Neutrophil (primary cell): Measurements from ENCODE around the gene MEGF11.

Experiments used
- H3K27ac ChIP-seq: fragments of 200-600 bp; sonication (generic); 2 replicates; pipeline ENCODE4 v1.5.1; 2016; ENCODE audit warnings: mild to moderate bottlenecking, moderate library complexity
- H3K27me3 ChIP-seq: fragments of 200-600 bp; sonication (generic); 2 replicates; pipeline ENCODE4 v1.6.0; 2016; ENCODE audit warnings: mild to moderate bottlenecking
- H3K36me3 ChIP-seq: fragments of 200-600 bp; sonication (generic); 2 replicates; pipeline ENCODE4 v1.5.1; 2017
- H3K4me1 ChIP-seq, 2 experiments: fragments of 200-600 bp in 1 of 2; sonication (generic) in 1 of 2; 1 replicate in 1 of 2; 2 replicates in 1 of 2; pipeline versions ENCODE4 v1.5.1 to v1.6.1; 2013 to 2016; ENCODE audit warnings: low read depth in 1 of 2, low read length in 1 of 2, mild to moderate bottlenecking in 1 of 2, moderate library complexity in 1 of 2; ENCODE audit not compliant: control insufficient read depth in 1 of 2, insufficient read depth in 1 of 2
- H3K4me3 ChIP-seq, 2 experiments: fragments of 200-600 bp in 1 of 2; sonication (generic) in 1 of 2; 1 replicate in 1 of 2; 2 replicates in 1 of 2; pipeline ENCODE4 v1.5.1; 2013 to 2016; ENCODE audit warnings: low read depth in 1 of 2, low read length in 1 of 2, mild to moderate bottlenecking in 1 of 2, moderate library complexity in 1 of 2
- H3K9me3 ChIP-seq: fragments of 200-600 bp; sonication (generic); 2 replicates; pipeline ENCODE4 v1.5.1; 2016
- TF ChIP-seq, protein P1 (sequence below): fragments of 200-600 bp; sonication (generic); IDR thresholded peaks from 2 replicates; pipeline ENCODE4 v1.5.1; 2016; ENCODE audit warnings: antibody characterized with exemption

Gene MEGF11

DNA sequence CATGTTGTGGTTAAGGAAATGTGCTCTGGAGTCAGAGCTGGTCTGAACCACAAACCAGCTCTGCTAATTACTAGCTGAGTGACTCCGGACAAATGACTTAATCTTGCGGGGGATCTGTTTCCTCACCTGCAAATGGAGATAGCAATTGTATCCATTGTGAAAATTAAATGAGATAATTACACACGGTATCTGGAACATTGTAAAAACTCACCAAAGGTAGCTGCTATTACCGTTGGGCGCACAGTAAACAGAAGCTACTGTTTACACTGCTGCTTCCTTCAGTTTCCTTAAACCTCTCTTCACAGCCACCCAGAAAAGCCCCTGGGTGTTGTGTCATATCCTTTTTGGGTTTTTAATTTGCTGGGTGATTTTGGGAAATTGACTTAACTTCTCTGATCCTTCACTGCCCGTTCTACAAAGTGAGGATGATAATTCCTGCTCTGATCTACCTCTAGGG is 107.8 kb downstream of the MEGF11 start:
- Histone ChIP-seq H3K4me3 (no peak overlapping the region), H3K27ac (no peak overlapping the region), H3K36me3 (no peaks in the 10 kb centered on the region), H3K9me3 (no peaks in the 10 kb centered on the region), H3K4me1 (peaks cover 0 to 31% of the 10 kb centered on the region in 2 experiments), H3K27me3 (no peaks in the 10 kb centered on the region)
- TF ChIP-seq, protein P1, sequence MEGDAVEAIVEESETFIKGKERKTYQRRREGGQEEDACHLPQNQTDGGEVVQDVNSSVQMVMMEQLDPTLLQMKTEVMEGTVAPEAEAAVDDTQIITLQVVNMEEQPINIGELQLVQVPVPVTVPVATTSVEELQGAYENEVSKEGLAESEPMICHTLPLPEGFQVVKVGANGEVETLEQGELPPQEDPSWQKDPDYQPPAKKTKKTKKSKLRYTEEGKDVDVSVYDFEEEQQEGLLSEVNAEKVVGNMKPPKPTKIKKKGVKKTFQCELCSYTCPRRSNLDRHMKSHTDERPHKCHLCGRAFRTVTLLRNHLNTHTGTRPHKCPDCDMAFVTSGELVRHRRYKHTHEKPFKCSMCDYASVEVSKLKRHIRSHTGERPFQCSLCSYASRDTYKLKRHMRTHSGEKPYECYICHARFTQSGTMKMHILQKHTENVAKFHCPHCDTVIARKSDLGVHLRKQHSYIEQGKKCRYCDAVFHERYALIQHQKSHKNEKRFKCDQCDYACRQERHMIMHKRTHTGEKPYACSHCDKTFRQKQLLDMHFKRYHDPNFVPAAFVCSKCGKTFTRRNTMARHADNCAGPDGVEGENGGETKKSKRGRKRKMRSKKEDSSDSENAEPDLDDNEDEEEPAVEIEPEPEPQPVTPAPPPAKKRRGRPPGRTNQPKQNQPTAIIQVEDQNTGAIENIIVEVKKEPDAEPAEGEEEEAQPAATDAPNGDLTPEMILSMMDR = no peak

DNA sequence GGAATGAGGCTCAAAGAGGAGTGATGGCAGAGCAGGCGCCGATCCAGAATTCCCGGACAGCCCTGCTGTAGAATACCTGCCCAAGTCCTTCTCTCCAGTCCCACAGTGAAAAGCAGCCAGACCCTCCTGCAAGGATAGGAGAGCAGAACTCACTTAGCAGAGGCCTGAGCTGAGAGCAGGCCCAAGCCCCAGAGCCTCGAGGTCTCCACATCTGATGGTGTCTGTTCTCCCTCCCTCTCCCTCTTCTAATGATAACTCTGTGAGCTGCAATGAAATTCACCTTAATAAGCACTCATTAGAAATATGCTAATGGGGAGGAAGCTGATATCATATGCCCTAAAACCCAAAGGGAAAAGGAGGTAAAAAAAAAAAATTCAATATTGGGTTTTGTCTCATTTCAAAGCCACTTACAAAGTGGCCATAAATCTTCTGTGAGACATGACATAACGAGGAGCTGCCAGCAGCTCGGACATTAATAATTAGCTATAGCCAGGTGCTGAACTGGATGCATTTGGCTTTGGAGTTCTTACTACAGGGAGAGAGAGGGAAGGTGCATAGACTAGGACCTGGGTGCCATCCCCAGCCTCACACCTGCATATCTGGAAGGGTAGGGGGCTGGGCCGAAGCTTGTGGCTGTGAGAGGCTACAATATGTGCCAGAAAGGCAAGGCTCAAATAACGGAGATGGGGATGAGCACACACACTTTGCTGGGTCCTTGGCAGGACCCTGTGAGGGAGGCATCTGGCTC is 108.4 kb downstream of the MEGF11 start:
- H3K27ac ChIP-seq = no peak overlapping the region

DNA sequence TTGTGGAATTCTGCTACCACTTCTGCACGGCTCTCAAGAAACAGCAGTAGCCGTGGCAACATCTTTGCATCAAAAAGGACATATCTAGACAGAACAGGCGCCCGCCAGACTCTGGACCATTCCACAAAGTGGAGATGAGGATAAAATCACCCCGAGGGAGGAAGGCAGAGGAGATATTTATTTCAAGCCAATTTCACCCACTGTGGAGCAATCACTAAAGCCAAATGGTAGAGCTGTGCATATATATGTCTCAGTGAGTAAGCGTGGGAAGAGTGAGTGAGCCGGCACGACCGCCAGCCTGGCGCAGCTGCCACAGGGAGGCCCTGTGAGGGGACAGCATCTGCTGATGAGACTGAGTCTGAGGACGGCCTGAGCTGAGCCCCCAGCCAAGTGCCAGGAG is 111.3 kb downstream of the MEGF11 start:
- TF ChIP-seq, protein P1 = no peak
- Histone ChIP-seq H3K36me3 (no peaks in the 10 kb centered on the region), H3K9me3 (no peaks in the 10 kb centered on the region), H3K27ac (no peak overlapping the region), H3K4me1 (peaks cover 0 to 27% of the 10 kb centered on the region in 2 experiments), H3K27me3 (no peaks in the 10 kb centered on the region), H3K4me3 (no peak overlapping the region)

More for the DNA sequence above, 108.4 kb downstream of the MEGF11 start:
- Histone ChIP-seq H3K4me3 (no peak overlapping the region), H3K27me3 (no peaks in the 10 kb centered on the region), H3K9me3 (no peaks in the 10 kb centered on the region), H3K4me1 (peaks cover 0 to 37% of the 10 kb centered on the region in 2 experiments), H3K36me3 (no peaks in the 10 kb centered on the region)
- TF ChIP-seq, protein P1 = no peak

DNA sequence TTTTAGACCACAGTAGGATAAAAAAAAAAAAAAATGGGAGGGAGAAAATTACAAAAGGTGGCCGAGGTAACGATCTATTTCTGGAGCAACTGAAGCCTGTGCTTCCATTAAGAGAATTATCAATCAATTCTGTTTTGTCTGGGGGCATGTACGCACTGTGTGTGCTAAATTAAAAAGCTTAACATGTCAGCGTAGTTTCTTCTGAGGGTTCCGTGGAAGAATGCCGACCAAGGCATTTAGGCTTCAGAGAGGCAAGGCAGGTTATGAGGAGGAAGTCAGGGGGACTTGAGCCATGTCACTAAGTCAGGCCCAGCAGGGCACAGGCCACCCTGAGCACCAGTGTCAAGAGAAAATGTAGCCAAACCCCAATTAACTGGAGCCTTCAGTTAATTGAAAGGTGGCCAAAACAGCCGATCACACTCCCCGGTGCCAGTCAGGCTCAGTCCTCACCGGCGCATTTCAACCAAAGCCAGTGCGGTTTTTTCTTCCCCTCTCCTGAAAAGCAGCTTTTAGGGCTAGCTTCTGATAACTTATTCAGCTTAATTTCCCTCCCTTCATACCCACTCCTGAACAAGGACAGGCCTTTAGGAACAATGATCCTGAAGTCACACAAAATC is 113.9 kb downstream of the MEGF11 start:
- H3K27ac ChIP-seq = no peak overlapping the region
- TF ChIP-seq, protein P1 = no peak
- H3K9me3 ChIP-seq = no peaks in the 10 kb centered on the region
- no peaks in the 10 kb centered on the region for H3K36me3 ChIP-seq
- H3K4me3 ChIP-seq = no peak overlapping the region
- peaks cover 0 to 11% of the 10 kb centered on the region in 2 experiments for H3K4me1 ChIP-seq
- no peaks in the 10 kb centered on the region for H3K27me3 ChIP-seq

DNA sequence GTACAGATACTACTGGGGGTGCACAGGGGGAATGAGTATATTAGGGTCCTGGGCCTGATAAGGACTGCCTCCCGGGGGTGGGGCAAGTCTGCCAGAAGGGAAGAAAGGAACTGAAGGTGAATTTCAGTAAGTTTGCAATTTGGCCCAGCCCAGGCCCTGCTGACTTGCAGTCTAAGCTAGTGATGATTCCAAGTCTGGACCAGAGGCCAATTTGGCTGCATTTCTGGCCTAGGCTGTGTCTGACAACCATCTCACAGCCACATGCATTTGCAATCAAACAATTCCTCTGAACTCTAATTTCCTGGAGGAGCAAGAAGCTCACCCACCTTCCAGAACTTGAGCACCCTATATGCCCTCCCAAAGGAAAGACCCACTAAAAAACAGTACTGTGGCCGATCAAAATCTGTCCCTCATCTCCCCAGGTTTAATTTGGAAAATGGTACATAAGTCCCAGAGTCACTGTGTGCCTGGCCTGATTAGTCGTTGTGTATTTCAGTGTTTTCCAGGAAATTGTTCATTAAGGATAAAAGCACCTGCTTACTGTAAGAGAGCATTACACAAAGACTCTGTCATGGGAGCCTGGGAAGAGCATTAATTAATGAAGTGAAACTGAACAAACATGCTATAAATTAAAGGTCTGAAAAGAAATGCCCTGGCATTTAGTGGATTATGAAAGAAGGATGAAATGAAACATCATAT is 114.5 kb downstream of the MEGF11 start:
- Histone ChIP-seq H3K4me3 (no peak overlapping the region), H3K36me3 (no peaks in the 10 kb centered on the region), H3K27me3 (no peaks in the 10 kb centered on the region), H3K27ac (no peak overlapping the region), H3K4me1 (peaks cover 0 to 11% of the 10 kb centered on the region in 2 experiments), H3K9me3 (no peaks in the 10 kb centered on the region)
- TF ChIP-seq, protein P1 = no peak
